Stimulated activated CD4-positive, alpha-beta T cell treated with anti-CD3 and anti-CD28 coated beads, Interleukin-4, amount 100 ng/mL, for 24 hours (primary cell): ENCODE measurements around the gene SH3GL3.

Experiments
- DNase-seq: peaks from one replicate; pipeline ENCODE4 v3.0.0-alpha.2; 2020

The SH3GL3 gene

GRCh38 chr15:83571820-83572707 is 124.9 kb downstream of the SH3GL3 start:
- no peak for DNase-seq

DNA sequence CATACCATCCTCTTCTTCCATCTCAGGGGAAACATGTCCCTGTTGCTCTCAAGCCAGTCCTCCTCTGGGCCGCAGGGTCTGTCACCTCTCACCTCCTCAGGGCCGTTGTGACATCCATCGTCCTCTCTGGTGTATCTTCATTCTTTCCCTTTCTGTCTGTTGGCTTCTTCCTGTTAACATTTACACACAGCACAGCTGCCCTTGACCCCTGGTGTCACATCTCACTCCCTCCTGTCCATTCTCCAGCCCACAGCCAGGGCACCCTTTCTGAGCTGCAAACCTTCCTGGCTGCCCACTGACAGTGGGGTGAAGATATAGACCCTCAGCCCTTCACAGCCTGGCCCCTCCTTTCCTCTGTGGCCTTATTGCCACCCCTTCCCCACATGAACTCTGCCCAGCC is 127.2 kb downstream of the SH3GL3 start:
- DNase-seq, result no peak

GRCh38 chr15:83578691-83579090 is 131.6 kb downstream of the SH3GL3 start:
- no peak for DNase-seq

- no peak for DNase-seq
Observed at GRCh38 chr15:83581381-83581780, 134.2 kb downstream of the SH3GL3 start.

DNA sequence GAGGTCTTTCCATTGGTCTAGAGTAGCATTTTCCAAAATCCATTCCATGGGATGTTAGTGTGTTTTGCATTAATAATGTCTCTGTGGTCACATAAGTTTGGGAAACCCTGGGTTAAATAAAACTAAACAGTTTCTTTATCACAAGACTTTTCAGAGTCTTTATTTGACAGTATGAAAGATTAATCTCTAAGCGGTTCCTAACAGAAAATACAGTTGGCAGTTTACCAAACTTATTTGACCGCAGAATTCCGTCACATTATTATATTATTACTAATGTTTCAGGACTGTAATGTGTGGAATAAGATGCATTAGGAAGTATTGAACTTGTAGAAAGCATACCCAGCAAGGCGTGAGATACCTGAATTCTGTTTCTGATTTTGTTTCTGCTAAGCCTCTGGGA is 135.2 kb downstream of the SH3GL3 start:
- no peak for DNase-seq

DNA sequence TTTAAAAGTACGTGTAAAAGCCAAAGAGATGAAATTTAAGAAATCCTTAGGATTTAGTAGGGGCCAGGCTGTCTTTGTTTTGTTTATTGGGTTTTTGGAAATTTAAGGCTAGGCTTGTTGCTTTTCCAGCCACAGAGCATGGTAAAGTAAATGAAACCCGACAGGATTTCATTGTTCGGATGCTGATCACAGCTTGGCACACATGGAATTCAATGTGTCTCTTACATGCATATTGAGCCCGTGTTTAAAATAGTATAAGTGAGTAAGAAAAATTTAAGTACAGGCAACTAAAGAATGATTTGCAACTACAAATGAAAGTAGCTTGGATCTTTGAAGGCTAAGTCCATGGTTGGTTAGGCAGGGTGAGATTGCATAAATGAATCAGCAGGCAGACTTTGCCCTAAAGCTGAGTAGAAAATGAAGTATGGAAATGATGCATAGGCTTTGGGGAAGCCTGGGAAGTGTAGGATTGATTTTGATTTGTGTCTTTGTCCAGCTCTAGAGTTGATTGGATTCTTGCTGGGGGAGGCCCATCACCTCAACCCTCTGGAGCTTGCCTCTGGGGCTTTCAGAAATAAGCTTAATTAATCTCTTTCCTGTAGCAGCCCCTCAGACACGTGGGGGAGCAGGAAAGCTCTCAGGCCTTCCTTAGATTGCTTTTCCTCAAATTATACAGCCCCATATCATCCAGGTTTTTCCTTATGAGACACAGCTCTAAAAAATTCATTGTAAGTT is 138.6 kb downstream of the SH3GL3 start:
- DNase-seq, result no peak

- no peak for DNase-seq
Observed at GRCh38 chr15:83587091-83587490, 139.9 kb downstream of the SH3GL3 start.

DNA sequence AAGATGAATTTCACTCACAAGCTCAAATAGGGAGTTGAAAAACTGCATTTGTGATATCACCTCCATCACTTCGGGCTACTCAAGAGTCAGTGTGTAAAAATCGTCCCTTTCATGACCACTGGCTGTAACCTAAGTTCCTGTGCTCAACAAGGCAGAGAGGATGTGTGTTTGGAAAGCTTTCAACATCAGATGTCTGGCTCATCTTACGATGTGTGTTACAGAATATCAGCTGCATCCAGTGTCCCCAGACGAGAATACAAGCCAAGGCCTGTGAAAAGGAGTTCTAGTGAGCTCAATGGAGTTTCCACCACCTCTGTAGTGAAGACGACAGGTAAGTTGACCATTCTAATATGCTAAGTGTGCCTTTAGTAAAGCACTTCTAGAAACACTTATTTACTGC is 141.3 kb downstream of the SH3GL3 start:
- no peak for DNase-seq

- DNase-seq, result no peak
Observed at GRCh38 chr15:83592370-83593040, 145.4 kb downstream of the SH3GL3 start.

- no peak for DNase-seq
Observed at GRCh38 chr15:83595191-83595590, 148.1 kb downstream of the SH3GL3 start.

DNA sequence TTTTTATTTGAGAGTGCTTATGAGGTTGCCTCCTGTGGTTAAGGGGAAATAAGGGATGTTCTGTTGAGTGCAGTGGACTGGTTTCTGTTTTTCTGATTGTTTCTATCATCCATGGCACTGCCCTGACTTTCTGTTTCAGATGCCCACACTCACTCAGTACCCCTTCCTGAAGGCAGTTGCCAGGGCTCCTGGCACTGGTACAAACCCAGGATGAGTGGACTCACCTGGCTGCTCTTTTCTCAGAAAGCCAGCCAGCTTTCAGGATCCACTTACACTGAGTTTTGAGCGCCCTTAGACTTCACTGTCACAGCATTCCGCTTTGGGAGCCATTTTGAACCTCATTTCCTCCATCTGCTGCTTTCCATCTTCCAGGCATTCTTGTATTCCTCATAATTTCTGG is 150.9 kb downstream of the SH3GL3 start:
- DNase-seq, result no peak

DNA sequence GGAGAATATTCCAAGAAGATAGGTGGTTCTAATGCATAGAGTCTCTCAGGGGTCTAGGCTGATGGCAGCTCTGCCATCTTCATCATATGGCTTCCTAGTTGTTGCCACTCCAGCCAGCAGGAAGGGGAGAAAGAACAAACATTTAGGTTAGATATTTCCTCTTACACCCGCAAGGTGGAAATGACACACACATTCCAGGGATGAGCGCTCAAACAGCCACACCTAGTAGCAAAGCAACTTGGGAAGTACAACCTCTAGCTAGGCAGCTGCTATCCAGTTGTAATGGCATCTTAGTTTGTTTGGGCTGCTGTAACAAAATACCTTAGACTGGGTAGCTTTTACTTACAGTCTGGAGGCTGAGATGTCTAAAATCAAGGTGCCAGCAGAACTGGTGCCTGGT is 154.9 kb downstream of the SH3GL3 start:
- DNase-seq, result no peak

- no peak for DNase-seq
Observed at GRCh38 chr15:83604549-83604948, 157.4 kb downstream of the SH3GL3 start.

- DNase-seq, result no peak
Observed at GRCh38 chr15:83605111-83605945, 158.2 kb downstream of the SH3GL3 start.

- DNase-seq, result no peak
Observed at GRCh38 chr15:83610132-83610531, 163.0 kb downstream of the SH3GL3 start.

DNA sequence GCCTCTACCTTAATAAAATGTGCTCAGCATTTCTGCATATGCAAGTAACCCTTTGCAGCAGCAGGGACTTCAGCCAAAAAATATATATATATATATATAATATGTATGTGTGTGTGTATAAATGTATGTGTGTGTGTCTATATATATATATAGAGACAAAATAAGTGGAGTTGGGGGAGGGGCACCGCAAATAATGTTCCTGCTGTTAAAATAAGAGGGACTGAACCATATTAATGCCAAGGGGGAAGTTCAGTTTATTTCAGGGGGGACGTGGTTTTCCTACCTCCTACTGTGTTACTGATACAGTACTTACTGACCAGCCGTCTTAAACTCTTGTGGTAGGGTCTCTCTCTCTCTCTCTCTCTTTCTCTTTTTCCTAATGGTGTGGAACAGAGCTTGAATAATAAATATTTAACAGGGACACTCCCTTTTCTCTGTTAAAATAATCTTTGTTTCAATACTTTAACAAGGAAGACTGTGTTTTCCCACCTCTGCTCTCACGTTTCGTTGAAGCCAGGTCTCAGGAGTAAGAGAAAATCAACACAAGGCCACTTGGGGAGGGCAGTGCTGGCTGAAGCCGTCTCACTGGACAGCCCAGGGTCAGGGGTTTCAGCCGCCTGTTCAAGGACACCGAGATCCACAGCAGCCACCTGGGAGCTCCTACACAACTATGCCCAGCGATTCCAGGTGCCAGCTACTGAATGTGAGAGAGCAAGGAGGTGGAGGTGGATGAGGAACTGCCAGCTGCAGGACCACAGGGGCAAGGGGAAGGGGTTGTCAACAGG is 164.0 kb downstream of the SH3GL3 start:
- no peak for DNase-seq

DNA sequence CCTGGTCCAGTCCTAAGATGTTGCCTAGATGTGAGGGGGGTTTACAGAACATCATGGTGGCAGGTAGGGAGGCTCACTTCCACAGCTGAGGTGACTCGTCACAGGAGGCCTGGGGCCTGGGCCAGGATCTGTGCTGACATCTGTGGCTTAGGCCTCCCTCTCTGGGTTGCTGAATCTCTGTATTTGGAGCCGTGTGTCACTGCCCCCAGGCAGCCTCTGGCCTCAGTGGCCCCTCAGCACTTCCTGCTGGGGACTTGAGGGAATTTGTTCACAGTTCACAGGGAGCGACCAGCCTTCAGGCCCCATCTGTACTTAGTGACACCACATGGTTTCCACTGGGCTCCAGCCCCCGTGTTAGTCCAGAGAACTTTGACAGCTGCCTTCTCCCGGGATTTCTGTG is 165.1 kb downstream of the SH3GL3 start:
- DNase-seq, result no peak

- no peak for DNase-seq
Observed at GRCh38 chr15:83612898-83613635, 165.9 kb downstream of the SH3GL3 start.

- no peak for DNase-seq
Observed at GRCh38 chr15:83613714-83614113, 166.6 kb downstream of the SH3GL3 start.

DNA sequence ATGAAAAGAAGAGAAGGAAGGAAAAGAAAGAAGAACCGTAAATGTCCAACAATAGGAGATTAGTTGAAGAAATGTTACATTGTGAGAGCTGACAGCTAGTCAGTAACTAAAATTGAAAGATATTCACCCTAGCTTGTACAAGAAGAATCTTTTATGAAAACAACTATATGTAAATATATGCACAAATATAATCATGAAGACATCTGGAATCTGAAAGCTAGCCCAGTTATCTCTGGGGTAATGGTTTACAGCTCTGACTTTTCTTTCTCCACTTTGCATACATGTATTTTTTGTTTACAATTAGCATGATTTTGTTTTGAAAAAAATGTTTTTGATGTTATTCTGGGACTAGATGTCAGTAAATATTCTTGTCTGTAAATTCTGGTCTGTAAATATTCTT is 169.7 kb downstream of the SH3GL3 start:
- DNase-seq, result no peak

DNA sequence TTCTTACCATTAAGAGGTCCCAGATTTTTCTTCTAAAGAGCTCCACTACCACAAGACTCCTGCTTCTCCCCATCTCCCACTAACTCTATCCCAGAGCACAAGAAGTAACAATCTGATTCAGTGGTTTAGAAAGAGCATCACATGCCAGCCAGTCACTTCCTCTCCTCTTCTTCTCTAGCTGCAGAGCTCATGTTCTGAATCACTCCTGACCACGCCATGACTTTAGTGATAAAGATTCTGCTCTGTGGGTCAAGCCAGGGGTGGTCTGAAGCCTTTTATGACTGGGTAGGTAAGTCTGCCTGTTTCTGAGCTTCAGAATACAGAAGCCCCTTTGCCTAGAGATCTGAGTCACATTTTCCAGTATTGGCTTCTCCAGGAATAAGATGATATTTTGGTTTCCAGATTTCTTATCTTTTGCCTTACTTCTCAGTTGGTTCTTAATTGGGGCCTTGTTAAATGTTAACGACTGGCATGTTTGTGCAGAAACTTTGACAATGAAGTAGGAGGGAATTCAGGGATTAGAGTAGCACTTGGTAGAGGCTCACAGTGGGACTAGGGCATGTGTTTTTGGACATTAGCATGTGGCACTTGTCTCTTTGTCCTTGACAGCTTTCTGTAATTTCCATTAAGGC is 179.1 kb downstream of the SH3GL3 start:
- DNase-seq, result no peak
